ENCODE measurements around the gene LIPC.

Gene LIPC

GRCh38 chr15:58545307-58546065 lies 113.7 kb downstream of the LIPC start:
- Histone ChIP-seq H3K4me3 (ENCODE audit: low read length) (no peak overlapping the region), H3K9ac (ENCODE audit: low read depth, low read length) (no peak overlapping the region), H3K36me3 (ENCODE audit: insufficient read depth, low read length) (no peaks in the 10 kb centered on the region), H3K27ac (ENCODE audit: low read depth, low read length) (no peak overlapping the region), H3K4me1 (ENCODE audit: insufficient read depth, low read length) (0 out of 2 replicates have a peak, but pooled peaks cover 2% of the 10 kb centered on the region), H3K27me3 (ENCODE audit: insufficient read depth, low read length) (no peaks in the 10 kb centered on the region), H3K9me3 (ENCODE audit: insufficient read depth, low read depth, low read length) (no peaks in the 10 kb centered on the region)
- WGBS, result 94% methylated on average over 18 of the region's 18 CpGs

DNA sequence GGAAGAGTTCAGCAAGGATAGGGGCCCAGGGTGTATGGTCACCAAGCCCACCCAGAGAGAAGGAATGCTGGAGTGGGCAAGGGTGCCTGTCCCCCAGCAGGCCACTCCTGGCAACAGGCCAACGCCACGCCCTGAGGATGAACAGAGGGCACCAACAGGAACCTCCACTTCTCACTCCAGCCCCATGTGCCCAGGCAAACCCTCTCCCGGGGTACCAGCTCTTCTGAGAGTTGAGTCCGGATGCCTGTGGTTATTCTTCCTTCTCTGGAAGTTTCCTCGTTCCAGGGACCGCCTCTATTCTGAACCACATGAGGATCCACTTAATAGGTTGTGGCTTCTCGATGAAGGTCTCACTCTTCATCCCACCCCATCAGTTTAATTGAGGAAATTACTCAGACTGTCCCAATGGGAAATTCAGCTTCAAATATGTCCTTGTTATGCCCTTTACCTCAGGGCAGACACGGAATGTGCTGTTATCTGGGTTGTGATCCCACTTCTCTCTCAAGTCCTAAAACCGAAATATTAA lies 114.3 kb downstream of the LIPC start:
- H3K4me3 ChIP-seq (ENCODE audit: low read length), result no peak overlapping the region
- no peak overlapping the region for H3K27ac ChIP-seq (ENCODE audit: low read depth, low read length)
- H3K27me3 ChIP-seq (ENCODE audit: insufficient read depth, low read length), result no peaks in the 10 kb centered on the region
- no peaks in the 10 kb centered on the region for H3K4me1 ChIP-seq (ENCODE audit: insufficient read depth, low read length)
- WGBS, result 94% methylated on average over 9 of the region's 9 CpGs
- no peaks in the 10 kb centered on the region for H3K9me3 ChIP-seq (ENCODE audit: insufficient read depth, low read depth, low read length)
- H3K9ac ChIP-seq (ENCODE audit: low read depth, low read length), result no peak overlapping the region
- H3K36me3 ChIP-seq (ENCODE audit: insufficient read depth, low read length), result no peaks in the 10 kb centered on the region

DNA sequence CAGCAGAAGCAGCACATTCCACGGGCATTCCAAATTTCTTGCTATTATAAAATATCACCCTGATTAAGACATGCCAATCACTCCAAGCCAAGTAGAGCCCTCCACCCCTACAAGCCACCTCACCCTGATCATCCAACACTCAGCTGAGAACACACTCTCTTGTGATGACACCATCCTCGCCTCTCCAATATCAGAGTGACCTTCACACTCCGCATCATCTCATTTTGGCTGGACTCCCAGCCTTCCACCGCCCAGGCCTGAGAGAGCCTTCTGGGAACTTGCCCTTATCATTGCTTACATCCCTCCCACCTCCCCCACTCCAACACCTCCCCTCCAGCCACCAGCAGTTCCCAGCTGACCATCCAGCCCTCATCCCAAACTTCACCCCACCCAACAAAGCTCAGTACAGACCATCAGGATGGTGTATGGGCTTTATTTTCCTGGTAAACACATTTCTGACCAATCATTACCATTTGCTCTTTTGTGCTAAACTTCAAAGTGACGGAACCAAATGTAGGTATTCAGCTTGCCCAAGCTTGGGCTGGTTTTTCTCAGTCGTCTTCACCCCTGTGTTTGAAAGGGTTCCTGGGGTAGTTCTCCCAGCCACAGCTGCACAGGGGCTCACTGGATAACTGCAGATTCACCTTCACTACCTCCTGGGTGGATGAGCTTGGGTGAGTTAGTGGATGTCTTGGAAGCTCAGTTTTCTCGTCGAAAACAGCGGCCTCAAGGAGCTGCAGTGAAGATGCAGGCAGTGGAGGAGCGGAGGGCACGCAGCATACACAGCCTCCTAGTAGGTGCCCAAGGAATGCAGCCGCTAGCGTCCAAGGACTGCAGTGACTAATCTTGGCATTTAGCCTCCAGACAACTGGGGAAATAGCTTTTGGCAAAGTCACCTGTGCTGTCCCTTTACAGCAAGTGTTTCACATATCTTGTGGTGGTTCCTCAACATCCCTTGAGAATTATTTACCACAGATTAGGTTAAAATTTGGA lies 115.1 kb downstream of the LIPC start:
- Histone ChIP-seq H3K36me3 (ENCODE audit: insufficient read depth, low read length) (no peaks in the 10 kb centered on the region), H3K9ac (ENCODE audit: low read depth, low read length) (no peak overlapping the region), H3K4me1 (ENCODE audit: insufficient read depth, low read length) (peaks cover 3% of the 10 kb centered on the region; the same call in 1 of the 2 replicates), H3K9me3 (ENCODE audit: insufficient read depth, low read depth, low read length) (no peaks in the 10 kb centered on the region), H3K27ac (ENCODE audit: low read depth, low read length) (no peak overlapping the region), H3K27me3 (ENCODE audit: insufficient read depth, low read length) (no peaks in the 10 kb centered on the region), H3K4me3 (ENCODE audit: low read length) (no peak overlapping the region)
- WGBS, result 92% methylated on average over 13 of the region's 13 CpGs

GRCh38 chr15:58547628-58548307 lies 116.0 kb downstream of the LIPC start:
- 95% methylated on average over 8 of the region's 9 CpGs for WGBS
- no peaks in the 10 kb centered on the region for H3K27me3 ChIP-seq (ENCODE audit: insufficient read depth, low read length)
- H3K36me3 ChIP-seq (ENCODE audit: insufficient read depth, low read length), result no peaks in the 10 kb centered on the region
- H3K27ac ChIP-seq (ENCODE audit: low read depth, low read length), result no peak overlapping the region
- no peak overlapping the region for H3K4me3 ChIP-seq (ENCODE audit: low read length)
- H3K4me1 ChIP-seq (ENCODE audit: insufficient read depth, low read length), result peaks cover 6% of the 10 kb centered on the region; the same call in 1 of the 2 replicates
- no peaks in the 10 kb centered on the region for H3K9me3 ChIP-seq (ENCODE audit: insufficient read depth, low read depth, low read length)
- H3K9ac ChIP-seq (ENCODE audit: low read depth, low read length), result no peak overlapping the region

GRCh38 chr15:58548308-58549012 lies 116.7 kb downstream of the LIPC start:
- WGBS, result 89% methylated on average over 26 of the region's 26 CpGs
- no peaks in the 10 kb centered on the region for H3K36me3 ChIP-seq (ENCODE audit: insufficient read depth, low read length)
- no peaks in the 10 kb centered on the region for H3K9me3 ChIP-seq (ENCODE audit: insufficient read depth, low read depth, low read length)
- H3K4me3 ChIP-seq (ENCODE audit: low read length), result no peak overlapping the region
- peaks cover 6% of the 10 kb centered on the region; the same call in 1 of the 2 replicates for H3K4me1 ChIP-seq (ENCODE audit: insufficient read depth, low read length)
- H3K27ac ChIP-seq (ENCODE audit: low read depth, low read length), result no peak overlapping the region
- H3K27me3 ChIP-seq (ENCODE audit: insufficient read depth, low read length), result no peaks in the 10 kb centered on the region
- H3K9ac ChIP-seq (ENCODE audit: low read depth, low read length), result no peak overlapping the region

- no peak overlapping the region for H3K27ac ChIP-seq (ENCODE audit: low read depth, low read length)
- no peaks in the 10 kb centered on the region for H3K9me3 ChIP-seq (ENCODE audit: insufficient read depth, low read depth, low read length)
- H3K4me3 ChIP-seq (ENCODE audit: low read length), result no peak overlapping the region
- no peaks in the 10 kb centered on the region for H3K36me3 ChIP-seq (ENCODE audit: insufficient read depth, low read length)
- H3K27me3 ChIP-seq (ENCODE audit: insufficient read depth, low read length), result no peaks in the 10 kb centered on the region
- WGBS, result 83% methylated on average over 12 of the region's 12 CpGs
- peaks cover 6% of the 10 kb centered on the region; the same call in 1 of the 2 replicates for H3K4me1 ChIP-seq (ENCODE audit: insufficient read depth, low read length)
- H3K9ac ChIP-seq (ENCODE audit: low read depth, low read length), result no peak overlapping the region
These were observed 117.4 kb downstream of the LIPC start for GRCh38 chr15:58549013-58549784.

- H3K27ac ChIP-seq (ENCODE audit: low read depth, low read length), result no peak overlapping the region
- H3K9me3 ChIP-seq (ENCODE audit: insufficient read depth, low read depth, low read length), result no peaks in the 10 kb centered on the region
- no peaks in the 10 kb centered on the region for H3K36me3 ChIP-seq (ENCODE audit: insufficient read depth, low read length)
- peaks cover 6% of the 10 kb centered on the region; the same call in 1 of the 2 replicates for H3K4me1 ChIP-seq (ENCODE audit: insufficient read depth, low read length)
- H3K4me3 ChIP-seq (ENCODE audit: low read length), result no peak overlapping the region
- H3K27me3 ChIP-seq (ENCODE audit: insufficient read depth, low read length), result no peaks in the 10 kb centered on the region
- WGBS, result 95% methylated on average over 7 of the region's 7 CpGs
- no peak overlapping the region for H3K9ac ChIP-seq (ENCODE audit: low read depth, low read length)
These were observed 117.9 kb downstream of the LIPC start for GRCh38 chr15:58549785-58550074.

DNA sequence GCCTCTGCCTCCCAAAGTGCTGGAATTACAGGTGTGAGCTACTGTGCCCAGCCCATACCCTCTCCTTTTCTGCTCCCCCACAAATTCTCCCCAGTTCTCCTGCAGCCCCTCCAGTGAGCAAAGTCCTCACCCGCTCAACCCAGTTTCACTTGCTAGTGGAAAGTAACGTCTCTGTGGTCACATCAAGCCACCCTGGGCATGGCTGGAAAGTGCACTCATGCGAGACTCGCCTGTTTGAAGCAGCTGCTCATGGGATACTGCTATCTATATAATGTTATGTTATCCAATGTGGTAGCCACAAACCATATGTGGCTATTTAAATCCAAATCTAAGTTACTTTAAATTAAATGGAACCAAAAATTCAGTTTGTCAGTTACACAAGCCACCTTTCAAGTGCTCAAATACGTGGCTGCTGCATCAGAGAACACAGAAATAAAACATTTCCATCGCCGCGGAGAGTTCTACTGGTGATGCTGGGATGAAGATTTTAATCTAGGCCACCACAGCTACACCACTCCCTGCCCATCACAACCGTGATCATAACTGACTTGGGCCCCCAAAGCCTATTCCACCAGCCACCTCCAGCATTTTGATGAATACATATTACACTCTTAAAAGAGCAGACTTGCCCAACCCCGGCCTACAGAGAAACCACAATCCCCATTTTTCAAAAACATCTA lies 119.4 kb downstream of the LIPC start:
- Histone ChIP-seq H3K9ac (ENCODE audit: low read depth, low read length) (no peak overlapping the region), H3K27me3 (ENCODE audit: insufficient read depth, low read length) (no peaks in the 10 kb centered on the region), H3K27ac (ENCODE audit: low read depth, low read length) (no peak overlapping the region), H3K4me3 (ENCODE audit: low read length) (no peak overlapping the region), H3K9me3 (ENCODE audit: insufficient read depth, low read depth, low read length) (no peaks in the 10 kb centered on the region), H3K36me3 (ENCODE audit: insufficient read depth, low read length) (no peaks in the 10 kb centered on the region), H3K4me1 (ENCODE audit: insufficient read depth, low read length) (peaks cover 10% of the 10 kb centered on the region; the same call in 1 of the 2 replicates)
- 97% methylated on average over 10 of the region's 10 CpGs for WGBS

DNA sequence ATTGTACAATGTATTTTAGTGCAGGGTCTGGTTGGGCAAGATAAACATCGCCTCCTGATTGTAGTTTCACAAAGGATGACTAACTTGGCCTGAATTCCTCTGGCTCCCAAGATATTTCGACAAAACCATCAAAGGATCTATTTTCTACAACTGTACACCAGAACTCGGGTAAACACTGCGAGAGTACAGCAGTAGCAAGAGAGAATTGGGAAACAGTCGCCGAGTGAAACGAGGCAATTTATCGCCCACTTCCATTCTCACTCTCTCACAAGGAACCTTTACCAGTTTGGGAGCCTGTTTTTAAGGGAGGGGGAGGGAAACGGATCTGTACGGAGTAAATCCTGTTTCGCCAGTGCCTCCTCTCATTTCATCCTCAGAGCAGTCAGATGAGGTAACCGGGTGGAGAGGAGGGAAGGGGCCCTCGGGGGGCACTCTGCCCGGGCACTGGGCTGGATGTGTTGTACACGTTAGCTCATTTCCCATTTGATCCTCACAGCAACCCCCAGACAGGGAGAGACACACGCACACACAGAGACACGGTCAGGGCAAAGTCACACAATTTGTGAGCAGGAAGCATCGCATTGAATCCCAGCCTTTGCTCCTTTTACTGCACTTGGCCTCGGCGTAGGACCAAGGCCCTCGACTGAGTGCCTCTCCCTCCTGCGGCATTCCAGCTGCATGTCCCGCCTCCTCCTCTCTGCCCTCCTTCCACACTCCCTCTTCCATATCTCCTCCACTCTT lies 120.1 kb downstream of the LIPC start:
- H3K9me3 ChIP-seq (ENCODE audit: insufficient read depth, low read depth, low read length), result no peaks in the 10 kb centered on the region
- H3K36me3 ChIP-seq (ENCODE audit: insufficient read depth, low read length), result no peaks in the 10 kb centered on the region
- H3K4me1 ChIP-seq (ENCODE audit: insufficient read depth, low read length), result peaks cover 10% of the 10 kb centered on the region; the same call in 1 of the 2 replicates
- no peak overlapping the region for H3K9ac ChIP-seq (ENCODE audit: low read depth, low read length)
- H3K4me3 ChIP-seq (ENCODE audit: low read length), result no peak overlapping the region
- no peaks in the 10 kb centered on the region for H3K27me3 ChIP-seq (ENCODE audit: insufficient read depth, low read length)
- WGBS, result 84% methylated on average over 22 of the region's 23 CpGs
- no peak overlapping the region for H3K27ac ChIP-seq (ENCODE audit: low read depth, low read length)

Measured in HUES64 (cell line).